ENCODE results near the gene TMEM233. TPM values are rescaled to one million over a fixed set of nuclear protein-coding genes. Genes with fewer than 3 reads are reported as not detected.
A peak's percentile ranks its signal among the peaks of the same experiment; 100 is the strongest.

The TMEM233 gene
- total RNA-seq, 1 experiment from 2014 or later, result not detected

- H3K9me2 ChIP-seq (replicated peaks; ENCODE audit: insufficient read depth, low read length), result no peaks in the 10 kb centered on the region
Observed at GRCh38 chr12:119574255-119574654, 19.3 kb upstream of the TMEM233 start.

GRCh38 chr12:119576118-119576810 is 17.3 kb upstream of the TMEM233 start:
- no peaks in the 10 kb centered on the region for H3K4me1 ChIP-seq (ENCODE audit: low read length)
- H3K4me2 ChIP-seq (ENCODE audit: low read depth, low read length, poor library complexity, severe bottlenecking), result no peak overlapping the region
- H3K27me3 ChIP-seq (ENCODE audit: low read length), result no peaks in the 10 kb centered on the region
- no peak overlapping the region for H3K4me3 ChIP-seq (ENCODE audit: low read length)
- no peaks in the 10 kb centered on the region for H4K20me1 ChIP-seq (ENCODE audit: insufficient read depth, low read depth, low read length)
- H2AFZ ChIP-seq (ENCODE audit: low read length), result no peak overlapping the region
- no peak for DNase-seq
- H3K9me3 ChIP-seq (ENCODE audit: low read length), result no peaks in the 10 kb centered on the region
- no peak overlapping the region for H3K9ac ChIP-seq (ENCODE audit: low read length)
- no peak overlapping the region for H3K27ac ChIP-seq (ENCODE audit: low read length)
- H3K9me2 ChIP-seq (replicated peaks; ENCODE audit: insufficient read depth, low read length), result no peaks in the 10 kb centered on the region
- no peaks in the 10 kb centered on the region for H3K79me2 ChIP-seq (ENCODE audit: low read length)
- H3K36me3 ChIP-seq (ENCODE audit: insufficient read depth, low read length), result no peaks in the 10 kb centered on the region

More at GRCh38 chr12:119574255-119574654, 19.3 kb upstream of the TMEM233 start:
- no peaks in the 10 kb centered on the region for H3K36me3 ChIP-seq (ENCODE audit: insufficient read depth, low read length)
- H2AFZ ChIP-seq (ENCODE audit: low read length), result no peak overlapping the region
- H3K27me3 ChIP-seq (ENCODE audit: low read length), result no peaks in the 10 kb centered on the region
- H3K4me2 ChIP-seq (ENCODE audit: low read depth, low read length, poor library complexity, severe bottlenecking), result no peak overlapping the region
- DNase-seq, result no peak
- H3K9me3 ChIP-seq (ENCODE audit: low read length), result no peaks in the 10 kb centered on the region
- no peaks in the 10 kb centered on the region for H3K4me1 ChIP-seq (ENCODE audit: low read length)
- no peak overlapping the region for H3K27ac ChIP-seq (ENCODE audit: low read length)
- no peaks in the 10 kb centered on the region for H4K20me1 ChIP-seq (ENCODE audit: insufficient read depth, low read depth, low read length)
- H3K4me3 ChIP-seq (ENCODE audit: low read length), result no peak overlapping the region
- no peaks in the 10 kb centered on the region for H3K79me2 ChIP-seq (ENCODE audit: low read length)
- no peak overlapping the region for H3K9ac ChIP-seq (ENCODE audit: low read length)

- Histone ChIP-seq H3K9me3 (ENCODE audit: low read length) (no peaks in the 10 kb centered on the region), H3K27me3 (ENCODE audit: low read length) (no peaks in the 10 kb centered on the region), H3K9me2 (replicated peaks; ENCODE audit: insufficient read depth, low read length) (no peaks in the 10 kb centered on the region), H3K79me2 (ENCODE audit: low read length) (no peaks in the 10 kb centered on the region), H2AFZ (ENCODE audit: low read length) (no peak overlapping the region), H3K36me3 (ENCODE audit: insufficient read depth, low read length) (no peaks in the 10 kb centered on the region), H3K4me2 (ENCODE audit: low read depth, low read length, poor library complexity, severe bottlenecking) (no peak overlapping the region), H3K27ac (ENCODE audit: low read length) (no peak overlapping the region), H3K9ac (ENCODE audit: low read length) (no peak overlapping the region), H3K4me1 (ENCODE audit: low read length) (no peaks in the 10 kb centered on the region), H4K20me1 (ENCODE audit: insufficient read depth, low read depth, low read length) (no peaks in the 10 kb centered on the region), H3K4me3 (ENCODE audit: low read length) (no peak overlapping the region)
- no peak for DNase-seq
Observed at GRCh38 chr12:119576915-119577314, 16.7 kb upstream of the TMEM233 start.

GRCh38 chr12:119578112-119578511 is 15.5 kb upstream of the TMEM233 start:
- Histone ChIP-seq H3K4me2 (ENCODE audit: low read depth, low read length, poor library complexity, severe bottlenecking) (no peak overlapping the region), H3K36me3 (ENCODE audit: insufficient read depth, low read length) (no peaks in the 10 kb centered on the region), H4K20me1 (ENCODE audit: insufficient read depth, low read depth, low read length) (no peaks in the 10 kb centered on the region), H3K4me3 (ENCODE audit: low read length) (no peak overlapping the region), H3K9me2 (replicated peaks; ENCODE audit: insufficient read depth, low read length) (no peaks in the 10 kb centered on the region), H3K27ac (ENCODE audit: low read length) (no peak overlapping the region), H3K79me2 (ENCODE audit: low read length) (no peaks in the 10 kb centered on the region), H2AFZ (ENCODE audit: low read length) (no peak overlapping the region), H3K4me1 (ENCODE audit: low read length) (no peaks in the 10 kb centered on the region), H3K27me3 (ENCODE audit: low read length) (no peaks in the 10 kb centered on the region), H3K9me3 (ENCODE audit: low read length) (no peaks in the 10 kb centered on the region), H3K9ac (ENCODE audit: low read length) (no peak overlapping the region)
- DNase-seq, result no peak

- H3K27ac ChIP-seq (ENCODE audit: low read length), result no peak overlapping the region
- no peaks in the 10 kb centered on the region for H3K27me3 ChIP-seq (ENCODE audit: low read length)
- H3K36me3 ChIP-seq (ENCODE audit: insufficient read depth, low read length), result no peaks in the 10 kb centered on the region
- no peaks in the 10 kb centered on the region for H4K20me1 ChIP-seq (ENCODE audit: insufficient read depth, low read depth, low read length)
- no peak overlapping the region for H3K4me3 ChIP-seq (ENCODE audit: low read length)
- H3K4me2 ChIP-seq (ENCODE audit: low read depth, low read length, poor library complexity, severe bottlenecking), result no peak overlapping the region
- no peaks in the 10 kb centered on the region for H3K4me1 ChIP-seq (ENCODE audit: low read length)
- H3K9me3 ChIP-seq (ENCODE audit: low read length), result no peaks in the 10 kb centered on the region
- H2AFZ ChIP-seq (ENCODE audit: low read length), result no peak overlapping the region
- DNase-seq, result peak; percentile 7
- H3K9me2 ChIP-seq (replicated peaks; ENCODE audit: insufficient read depth, low read length), result no peaks in the 10 kb centered on the region
- H3K9ac ChIP-seq (ENCODE audit: low read length), result no peak overlapping the region
- H3K79me2 ChIP-seq (ENCODE audit: low read length), result no peaks in the 10 kb centered on the region
Observed at GRCh38 chr12:119589097-119589496, 4.5 kb upstream of the TMEM233 start.

- H3K9ac ChIP-seq (ENCODE audit: low read length), result no peak overlapping the region
- H3K4me1 ChIP-seq (ENCODE audit: low read length), result no peaks in the 10 kb centered on the region
- H3K27me3 ChIP-seq (ENCODE audit: low read length), result no peaks in the 10 kb centered on the region
- no peak overlapping the region for H3K27ac ChIP-seq (ENCODE audit: low read length)
- H4K20me1 ChIP-seq (ENCODE audit: insufficient read depth, low read depth, low read length), result no peaks in the 10 kb centered on the region
- no peak overlapping the region for H3K4me3 ChIP-seq (ENCODE audit: low read length)
- no peaks in the 10 kb centered on the region for H3K36me3 ChIP-seq (ENCODE audit: insufficient read depth, low read length)
- no peaks in the 10 kb centered on the region for H3K9me2 ChIP-seq (replicated peaks; ENCODE audit: insufficient read depth, low read length)
- H3K79me2 ChIP-seq (ENCODE audit: low read length), result no peaks in the 10 kb centered on the region
- H3K4me2 ChIP-seq (ENCODE audit: low read depth, low read length, poor library complexity, severe bottlenecking), result no peak overlapping the region
- H3K9me3 ChIP-seq (ENCODE audit: low read length), result no peaks in the 10 kb centered on the region
- H2AFZ ChIP-seq (ENCODE audit: low read length), result no peak overlapping the region
- DNase-seq, result peak; percentile 27
Observed at GRCh38 chr12:119589634-119590033, 3.9 kb upstream of the TMEM233 start.

- H3K27me3 ChIP-seq (ENCODE audit: low read length), result no peaks in the 10 kb centered on the region
- H3K4me1 ChIP-seq (ENCODE audit: low read length), result no peaks in the 10 kb centered on the region
- no peaks in the 10 kb centered on the region for H3K9me2 ChIP-seq (replicated peaks; ENCODE audit: insufficient read depth, low read length)
- H4K20me1 ChIP-seq (ENCODE audit: insufficient read depth, low read depth, low read length), result no peaks in the 10 kb centered on the region
- no peaks in the 10 kb centered on the region for H3K79me2 ChIP-seq (ENCODE audit: low read length)
- H3K4me2 ChIP-seq (ENCODE audit: low read depth, low read length, poor library complexity, severe bottlenecking), result no peak overlapping the region
- H3K27ac ChIP-seq (ENCODE audit: low read length), result no peak overlapping the region
- no peak for DNase-seq
- H3K9ac ChIP-seq (ENCODE audit: low read length), result no peak overlapping the region
- no peak overlapping the region for H3K4me3 ChIP-seq (ENCODE audit: low read length)
- H3K9me3 ChIP-seq (ENCODE audit: low read length), result no peaks in the 10 kb centered on the region
- H3K36me3 ChIP-seq (ENCODE audit: insufficient read depth, low read length), result no peaks in the 10 kb centered on the region
- no peak overlapping the region for H2AFZ ChIP-seq (ENCODE audit: low read length)
Observed at GRCh38 chr12:119592232-119592631, 1.3 kb upstream of the TMEM233 start.

GRCh38 chr12:119594399-119594730 is 791 bp downstream of the TMEM233 start:
- DNase-seq, result peak; percentile 27
- H3K79me2 ChIP-seq (ENCODE audit: low read length), result no peaks in the 10 kb centered on the region
- no peak overlapping the region for H3K9ac ChIP-seq (ENCODE audit: low read length)

More at GRCh38 chr12:119594399-119594730, 791 bp downstream of the TMEM233 start:
- H3K9me3 ChIP-seq (ENCODE audit: low read length), result no peaks in the 10 kb centered on the region
- H3K4me1 ChIP-seq (ENCODE audit: low read length), result no peaks in the 10 kb centered on the region
- no peaks in the 10 kb centered on the region for H4K20me1 ChIP-seq (ENCODE audit: insufficient read depth, low read depth, low read length)
- H3K4me2 ChIP-seq (ENCODE audit: low read depth, low read length, poor library complexity, severe bottlenecking), result no peak overlapping the region
- H3K4me3 ChIP-seq (ENCODE audit: low read length), result no peak overlapping the region
- no peaks in the 10 kb centered on the region for H3K27me3 ChIP-seq (ENCODE audit: low read length)
- no peak overlapping the region for H2AFZ ChIP-seq (ENCODE audit: low read length)
- H3K9me2 ChIP-seq (replicated peaks; ENCODE audit: insufficient read depth, low read length), result no peaks in the 10 kb centered on the region
- no peak overlapping the region for H3K27ac ChIP-seq (ENCODE audit: low read length)
- no peaks in the 10 kb centered on the region for H3K36me3 ChIP-seq (ENCODE audit: insufficient read depth, low read length)

All from Karpas-422 (cell line).